NCI-H2107 (cell line): Measurements from ENCODE around the gene ASB18.

Experiments used
- DNase-seq: peaks from one replicate; lab custom pipeline; 2025; lab: John Stamatoyannopoulos, UW

The ASB18 gene

GRCh38 chr2:236241181-236242056, 22.8 kb downstream of the ASB18 start:
- DNase-seq: no peak

GRCh38 chr2:236240228-236240990, 23.8 kb downstream of the ASB18 start:
- DNase-seq: no peak

GRCh38 chr2:236239276-236240065, 24.7 kb downstream of the ASB18 start:
- no peak for DNase-seq

GRCh38 chr2:236238751-236239150, 25.5 kb downstream of the ASB18 start:
- DNase-seq: no peak

- DNase-seq: no peak
Observed at GRCh38 chr2:236237468-236238190, 26.6 kb downstream of the ASB18 start.

GRCh38 chr2:236236559-236237452, 27.4 kb downstream of the ASB18 start:
- no peak for DNase-seq

- no peak for DNase-seq
Observed at GRCh38 chr2:236229186-236229585, 35.0 kb downstream of the ASB18 start.

- DNase-seq: no peak
Observed at GRCh38 chr2:236223675-236224074, 40.5 kb downstream of the ASB18 start.

GRCh38 chr2:236221798-236222197, 42.4 kb downstream of the ASB18 start:
- no peak for DNase-seq

- no peak for DNase-seq
Observed at GRCh38 chr2:236219411-236219810, 44.8 kb downstream of the ASB18 start.

- DNase-seq: no peak
Observed at GRCh38 chr2:236217926-236218325, 46.3 kb downstream of the ASB18 start.

- DNase-seq: no peak
Observed at GRCh38 chr2:236216711-236217110, 47.5 kb downstream of the ASB18 start.

GRCh38 chr2:236215761-236216333, 48.4 kb downstream of the ASB18 start:
- no peak for DNase-seq

- DNase-seq: no peak
Observed at GRCh38 chr2:236215196-236215595, 49.0 kb downstream of the ASB18 start.

- DNase-seq: no peak
Observed at GRCh38 chr2:236214376-236214995, 49.7 kb downstream of the ASB18 start.

GRCh38 chr2:236211296-236211695, 52.9 kb downstream of the ASB18 start:
- no peak for DNase-seq

- DNase-seq: no peak
Observed at GRCh38 chr2:236210536-236210935, 53.7 kb downstream of the ASB18 start.

GRCh38 chr2:236209996-236210395, 54.2 kb downstream of the ASB18 start:
- DNase-seq: no peak

GRCh38 chr2:236209535-236209934, 54.7 kb downstream of the ASB18 start:
- DNase-seq: no peak
